Astrocyte (in vitro differentiated cells and primary cell): Measurements from ENCODE around the gene TBC1D14.

Experiments
- CTCF ChIP-seq: IDR thresholded peaks from 2 replicates; pipeline ENCODE4 v1.5.1; 2011; ENCODE audit warnings: low read depth, mild to moderate bottlenecking, inconsistent platforms, low read length, moderate library complexity; ENCODE audit not compliant: insufficient read depth
- EZH2 ChIP-seq: IDR thresholded peaks from 2 replicates; pipeline ENCODE4 v1.6.1; 2012; ENCODE audit warnings: mild to moderate bottlenecking, low read length, inconsistent platforms; ENCODE audit not compliant: insufficient read depth

GRCh38 chr4:7050481-7051143 is 141.0 kb downstream of the TBC1D14 start:
- no peak for TF ChIP-seq EZH2
- no peak for TF ChIP-seq CTCF
